Body of pancreas (tissue), 4 donors: Measurements from ENCODE around the gene LYZL4. TPM values are rescaled to one million over a fixed set of nuclear protein-coding genes. Genes with fewer than 3 reads are reported as not detected.

Experiments used
- ATAC-seq: fragments of 150-250 bp; one replicate; pipeline ENCODE4 v1.9.1; 2016
- DNase-seq, 4 donors: peaks; one replicate each; pipeline ENCODE4 v3.0.0-alpha.2; 2019
- H3K27ac ChIP-seq, 4 donors: fragments of 200-600 bp; sonication (generic); 1 replicate in 3 of 4; 2 replicates in 1 of 4; pipeline versions ENCODE4 v1.5.1 to v1.6.1; 2016 to 2019; ENCODE audit warnings: mild to moderate bottlenecking in 1 of 4, mixed read lengths in 1 of 4, moderate library complexity in 1 of 4
- H3K27me3 ChIP-seq, 2 donors: fragments of 200-600 bp; sonication (generic); one replicate each; pipeline ENCODE4 v1.6.0; 2016; ENCODE audit warnings: mild to moderate bottlenecking in 1 of 2
- H3K36me3 ChIP-seq, 2 donors: fragments of 200-600 bp; sonication (generic); replicated peaks in 1 of 2; 2 replicates each; pipeline ENCODE4 v1.5.1; 2016; ENCODE audit warnings: low read depth in 2 of 2; ENCODE audit not compliant: insufficient read depth in 1 of 2
- H3K4me1 ChIP-seq: fragments of 200-600 bp; sonication (generic); one replicate; pipeline ENCODE4 v1.6.0; 2016
- H3K4me3 ChIP-seq, 2 donors: fragments of 200-600 bp; sonication (generic); 1 replicate in 1 of 2; 2 replicates in 1 of 2; pipeline ENCODE4 v1.5.1; 2016 to 2019
- H3K9me3 ChIP-seq, 3 donors: fragments of 200-600 bp; sonication (generic); 1 replicate in 2 of 3; 2 replicates in 1 of 3; pipeline ENCODE4 v1.5.1; 2016
- POLR2A ChIP-seq, 3 donors: fragments of 450-650 bp; IDR thresholded peaks; one replicate each; pipeline ENCODE4 v1.6.1; 2016; ENCODE audit warnings: antibody characterized with exemption in 3 of 3, mild to moderate bottlenecking in 2 of 3
- WGBS, 2 donors: methylation state at CpG; one replicate each; pipeline ENCODE4 v1.1.5; 2017; 5-methylcytosine and 5-hydroxymethylcytosine counted together
- intact Hi-C: fragments of 100-400 bp; cut with DNase I; formaldehyde crosslinking; loops from one replicate; pipeline ENCODE4 v1.15.1; 2023
- total RNA-seq, 2 donors: library from RNA; depleted of rRNA; stranded (reverse); fragments of >200 nt; gene quantifications; one replicate each; pipeline ENCODE4 v1.1.0, GENCODE V29; 2016
- TF ChIP-seq, protein P1 (sequence below), 7 experiments: fragments of 450-650 bp in 4 of 7; fragments of 200-600 bp in 3 of 7; sonication (generic) in 3 of 7; IDR thresholded peaks; one replicate each; pipeline ENCODE4 v1.5.1; 2016 to 2019; ENCODE audit warnings: antibody characterized with exemption in 7 of 7

The LYZL4 gene
- total RNA-seq, 2 donors from 2014 or later: not detected

DNA sequence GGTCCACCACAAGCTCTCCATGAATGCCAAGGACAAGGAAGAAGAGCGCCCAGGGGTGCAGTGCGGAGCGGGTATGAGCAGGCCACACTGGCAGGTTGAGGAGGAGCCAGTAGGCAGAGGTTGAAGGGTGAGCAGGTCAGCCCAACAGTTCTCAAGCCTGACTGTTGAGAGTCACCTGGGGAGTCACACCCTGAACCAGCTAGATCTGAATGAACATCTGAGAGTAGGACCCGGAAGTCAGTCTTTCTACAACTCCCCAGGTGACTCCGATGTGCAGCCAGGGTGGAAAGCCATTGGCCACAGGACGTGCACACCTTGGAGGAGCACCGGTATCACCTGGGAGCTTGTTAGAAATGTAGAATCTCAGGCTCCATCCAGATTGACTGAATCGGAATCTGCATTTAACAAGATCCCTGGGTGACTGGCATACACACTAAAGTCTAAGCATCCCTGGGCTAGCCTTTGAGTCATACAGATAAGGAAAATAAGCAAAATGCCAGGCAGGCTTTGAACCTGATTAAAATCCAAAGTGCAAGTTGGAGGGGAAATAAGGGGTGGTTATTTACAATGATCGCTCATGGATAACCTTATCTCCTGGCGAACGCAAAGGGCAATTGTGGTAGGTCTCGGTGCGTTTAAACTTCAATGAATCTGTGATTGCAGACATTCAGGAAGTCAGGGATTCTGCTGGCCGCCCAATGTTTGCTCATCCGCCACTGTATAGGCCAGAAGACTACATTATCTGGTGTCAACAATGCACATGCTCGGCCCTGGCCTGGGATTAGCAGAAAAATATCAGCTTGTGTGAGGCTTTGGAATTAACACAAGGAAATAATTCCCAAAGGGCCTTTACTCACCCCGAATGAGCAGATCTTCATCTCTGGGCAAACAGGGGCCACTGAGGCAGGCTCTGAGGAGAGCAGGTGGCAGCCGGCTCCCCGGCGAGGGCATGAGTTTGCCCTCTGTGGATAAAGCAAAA, 11.7 kb upstream of the LYZL4 start:
- H3K4me1 ChIP-seq: no peaks in the 10 kb centered on the region
- no peaks in the 10 kb centered on the region for H3K9me3 ChIP-seq
- H3K27ac ChIP-seq: no peak overlapping the region
- ATAC-seq (no peak), DNase-seq (no peak)
- no peaks in the 10 kb centered on the region for H3K27me3 ChIP-seq
- TF ChIP-seq POLR2A (IDR thresholded peaks at IDR 0.05): no peak
- TF ChIP-seq, protein P1, sequence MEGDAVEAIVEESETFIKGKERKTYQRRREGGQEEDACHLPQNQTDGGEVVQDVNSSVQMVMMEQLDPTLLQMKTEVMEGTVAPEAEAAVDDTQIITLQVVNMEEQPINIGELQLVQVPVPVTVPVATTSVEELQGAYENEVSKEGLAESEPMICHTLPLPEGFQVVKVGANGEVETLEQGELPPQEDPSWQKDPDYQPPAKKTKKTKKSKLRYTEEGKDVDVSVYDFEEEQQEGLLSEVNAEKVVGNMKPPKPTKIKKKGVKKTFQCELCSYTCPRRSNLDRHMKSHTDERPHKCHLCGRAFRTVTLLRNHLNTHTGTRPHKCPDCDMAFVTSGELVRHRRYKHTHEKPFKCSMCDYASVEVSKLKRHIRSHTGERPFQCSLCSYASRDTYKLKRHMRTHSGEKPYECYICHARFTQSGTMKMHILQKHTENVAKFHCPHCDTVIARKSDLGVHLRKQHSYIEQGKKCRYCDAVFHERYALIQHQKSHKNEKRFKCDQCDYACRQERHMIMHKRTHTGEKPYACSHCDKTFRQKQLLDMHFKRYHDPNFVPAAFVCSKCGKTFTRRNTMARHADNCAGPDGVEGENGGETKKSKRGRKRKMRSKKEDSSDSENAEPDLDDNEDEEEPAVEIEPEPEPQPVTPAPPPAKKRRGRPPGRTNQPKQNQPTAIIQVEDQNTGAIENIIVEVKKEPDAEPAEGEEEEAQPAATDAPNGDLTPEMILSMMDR (IDR thresholded peaks at IDR 0.05): no peak
- 64 to 67% methylated on average over 16 to 20 of the region's 20 CpGs for WGBS, 2 donors
- intact Hi-C loops: no loop called here
- H3K36me3 ChIP-seq: no peaks in the 10 kb centered on the region
- no peak overlapping the region for H3K4me3 ChIP-seq

DNA sequence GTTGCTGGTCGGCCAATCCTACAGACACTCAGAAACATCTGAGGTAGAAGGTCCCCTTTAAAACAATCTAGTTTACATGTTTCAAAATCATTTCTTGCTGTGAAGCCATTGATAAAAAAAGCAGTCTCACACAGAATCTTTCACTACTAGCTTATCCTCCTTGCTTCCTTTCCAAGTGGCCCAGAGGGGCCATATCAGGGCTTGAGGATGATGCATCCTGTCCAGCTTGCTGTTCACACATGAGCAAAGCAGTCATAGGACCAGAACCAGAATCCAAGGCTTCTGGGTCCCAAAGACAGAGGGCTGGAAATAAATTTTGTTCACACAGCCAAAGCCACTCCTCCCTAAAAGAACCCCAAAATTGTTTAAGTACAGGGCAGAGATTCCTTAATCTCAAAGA, 9.2 kb upstream of the LYZL4 start:
- Histone ChIP-seq H3K4me3 (no peak overlapping the region), H3K4me1 (no peaks in the 10 kb centered on the region), H3K27me3 (no peaks in the 10 kb centered on the region), H3K9me3 (no peaks in the 10 kb centered on the region), H3K27ac (no peak overlapping the region), H3K36me3 (no peaks in the 10 kb centered on the region)
- TF ChIP-seq, protein P1 (IDR thresholded peaks at IDR 0.05): no peak
- TF ChIP-seq POLR2A (IDR thresholded peaks at IDR 0.05): no peak
- DNase-seq (no peak), ATAC-seq (no peak)
- 67 to 72% methylated on average over 1 of the region's 1 CpG for WGBS, 2 donors
- intact Hi-C loops: no loop called here

DNA sequence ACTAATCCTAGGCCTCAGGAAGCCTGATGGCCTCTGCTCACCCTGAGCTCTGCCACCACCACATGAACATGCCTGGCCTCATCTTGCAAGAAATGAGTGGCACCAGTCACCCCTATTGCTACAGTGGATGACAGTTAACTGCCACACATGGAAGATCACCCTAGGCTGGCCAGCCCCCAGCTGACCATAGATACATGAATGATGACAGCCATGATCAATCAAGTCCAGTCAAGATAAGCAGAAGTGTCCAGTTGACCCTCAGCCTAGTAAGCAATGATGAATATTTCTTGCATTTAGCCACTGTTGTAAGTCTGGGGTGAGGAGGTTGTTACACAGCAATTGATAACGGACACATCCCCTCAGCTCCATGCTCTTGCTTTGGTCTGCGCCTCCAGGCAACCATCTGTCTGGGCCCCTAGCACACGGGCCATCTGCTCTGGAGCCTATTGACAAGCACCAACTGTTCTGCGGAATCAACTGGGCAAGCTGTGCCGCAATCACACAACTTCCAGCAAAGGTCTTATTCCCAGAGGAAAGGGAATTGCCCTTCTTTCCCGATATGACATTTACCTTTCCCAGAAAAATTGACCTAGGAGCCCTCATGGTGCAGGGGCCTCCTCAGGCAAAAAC, 2.2 kb upstream of the LYZL4 start:
- DNase-seq (no peak), ATAC-seq (no peak)
- WGBS, 2 donors: 89 to 90% methylated on average over 5 to 6 of the region's 6 CpGs
- Histone ChIP-seq H3K4me3 (no peak overlapping the region), H3K9me3 (no peaks in the 10 kb centered on the region), H3K4me1 (no peaks in the 10 kb centered on the region), H3K36me3 (no peaks in the 10 kb centered on the region), H3K27ac (no peak overlapping the region), H3K27me3 (no peaks in the 10 kb centered on the region)
- no peak for TF ChIP-seq POLR2A (IDR thresholded peaks at IDR 0.05)
- TF ChIP-seq, protein P1 (IDR thresholded peaks at IDR 0.05): no peak
- intact Hi-C loops: no loop called here

DNA sequence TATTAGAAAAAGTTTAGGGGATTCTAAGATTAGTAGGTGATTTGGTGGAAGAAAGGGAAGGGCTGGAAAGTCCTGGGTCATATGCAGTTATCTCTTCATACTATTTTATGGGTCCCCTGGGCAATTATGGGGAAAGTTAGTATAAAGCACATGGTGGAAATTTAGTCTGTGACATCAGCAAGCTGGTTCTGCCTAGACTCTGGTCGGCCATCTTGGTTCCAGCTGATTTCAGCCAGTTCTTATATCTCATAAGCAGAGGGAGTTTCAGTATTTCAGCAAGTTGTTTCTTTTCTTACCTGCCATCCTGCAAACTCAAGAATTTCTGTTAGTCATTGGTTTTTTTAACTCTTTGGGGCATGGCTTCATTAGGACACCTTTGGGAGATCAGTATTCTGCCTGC, 1.0 kb upstream of the LYZL4 start:
- no peak for TF ChIP-seq POLR2A (IDR thresholded peaks at IDR 0.05)
- TF ChIP-seq, protein P1 (IDR thresholded peaks at IDR 0.05): no peak
- WGBS, 2 donors: 74 to 79% methylated on average over 1 of the region's 1 CpG
- no peaks in the 10 kb centered on the region for H3K9me3 ChIP-seq
- no peak overlapping the region for H3K4me3 ChIP-seq
- ATAC-seq (no peak), DNase-seq (no peak)
- no peaks in the 10 kb centered on the region for H3K4me1 ChIP-seq
- no peaks in the 10 kb centered on the region for H3K36me3 ChIP-seq
- no peak overlapping the region for H3K27ac ChIP-seq
- intact Hi-C loops: no loop called here
- no peaks in the 10 kb centered on the region for H3K27me3 ChIP-seq
